ENCODE measurements around the gene CDH10. TPM values are rescaled to one million over a fixed set of nuclear protein-coding genes. Genes with fewer than 3 reads are reported as not detected.

CDH10 gene
- total RNA-seq, 4 donors from 2014 or later: not detected

- Histone ChIP-seq H3K27me3 (no peaks in the 10 kb centered on the region), H3K9me3 (no peaks in the 10 kb centered on the region), H3K36me3 (no peaks in the 10 kb centered on the region), H3K4me3 (no peak overlapping the region), H3K27ac (no peak overlapping the region), H3K4me1 (no peaks in the 10 kb centered on the region)
- no peak for TF ChIP-seq POLR2A (IDR thresholded peaks at IDR 0.05)
- TF ChIP-seq CTCF (IDR thresholded peaks at IDR 0.05 in 4 of 5, conservative IDR thresholded peaks at IDR 0.05 in 1 of 5): no peak
- ATAC-seq: no peak
- in situ Hi-C loops (cut with MboI; ENCODE audit: low sequenced_read_pairs in 4 of 4) (no loop called here), intact Hi-C loops (cut with DNase I; ENCODE audit: low total_unique reads) (no loop called here)
- no peak for DNase-seq
These were observed 45.8 kb downstream of the CDH10 start for GRCh38 chr5:24598956-24599355.

- H3K4me1 ChIP-seq: no peaks in the 10 kb centered on the region
- in situ Hi-C loops (cut with MboI; ENCODE audit: low sequenced_read_pairs in 4 of 4) (no loop called here), intact Hi-C loops (cut with DNase I; ENCODE audit: low total_unique reads) (no loop called here)
- H3K36me3 ChIP-seq: no peaks in the 10 kb centered on the region
- no peak for ATAC-seq
- no peak overlapping the region for H3K27ac ChIP-seq
- TF ChIP-seq CTCF (IDR thresholded peaks at IDR 0.05 in 4 of 5, conservative IDR thresholded peaks at IDR 0.05 in 1 of 5): no peak
- TF ChIP-seq POLR2A (IDR thresholded peaks at IDR 0.05): no peak
- no peaks in the 10 kb centered on the region for H3K27me3 ChIP-seq
- H3K4me3 ChIP-seq: no peak overlapping the region
- H3K9me3 ChIP-seq: no peaks in the 10 kb centered on the region
- no peak for DNase-seq
These were observed 49.4 kb downstream of the CDH10 start for GRCh38 chr5:24595329-24595728.

GRCh38 chr5:24591426-24591825, 53.4 kb downstream of the CDH10 start:
- no peak for TF ChIP-seq CTCF (IDR thresholded peaks at IDR 0.05 in 4 of 5, conservative IDR thresholded peaks at IDR 0.05 in 1 of 5)
- no peak for TF ChIP-seq POLR2A (IDR thresholded peaks at IDR 0.05)
- H3K4me3 ChIP-seq: no peak overlapping the region
- no peaks in the 10 kb centered on the region for H3K4me1 ChIP-seq
- H3K9me3 ChIP-seq: no peaks in the 10 kb centered on the region
- in situ Hi-C loops (cut with MboI; ENCODE audit: low sequenced_read_pairs in 4 of 4): no loop called here
- ATAC-seq: no peak
- H3K36me3 ChIP-seq: no peaks in the 10 kb centered on the region
- H3K27me3 ChIP-seq: no peaks in the 10 kb centered on the region
- H3K27ac ChIP-seq: no peak overlapping the region
- DNase-seq: no peak
- intact Hi-C loops (cut with DNase I; ENCODE audit: low total_unique reads): no loop called here

GRCh38 chr5:24589566-24589965, 55.2 kb downstream of the CDH10 start:
- Histone ChIP-seq H3K4me3 (no peak overlapping the region), H3K36me3 (no peaks in the 10 kb centered on the region), H3K9me3 (no peaks in the 10 kb centered on the region), H3K4me1 (no peaks in the 10 kb centered on the region), H3K27me3 (no peaks in the 10 kb centered on the region), H3K27ac (no peak overlapping the region)
- intact Hi-C loops (cut with DNase I; ENCODE audit: low total_unique reads): no loop called here
- in situ Hi-C loops (cut with MboI; ENCODE audit: low sequenced_read_pairs in 4 of 4): no loop called here
- DNase-seq (no peak), ATAC-seq (no peak)
- TF ChIP-seq CTCF (IDR thresholded peaks at IDR 0.05 in 4 of 5, conservative IDR thresholded peaks at IDR 0.05 in 1 of 5) (no peak), POLR2A (IDR thresholded peaks at IDR 0.05) (no peak)

GRCh38 chr5:24585751-24586150, 59.0 kb downstream of the CDH10 start:
- Histone ChIP-seq H3K4me1 (no peaks in the 10 kb centered on the region), H3K9me3 (no peaks in the 10 kb centered on the region), H3K27ac (no peak overlapping the region), H3K27me3 (no peaks in the 10 kb centered on the region), H3K36me3 (no peaks in the 10 kb centered on the region), H3K4me3 (no peak overlapping the region)
- intact Hi-C loops (cut with DNase I; ENCODE audit: low total_unique reads): no loop called here
- no peak for DNase-seq
- TF ChIP-seq POLR2A (IDR thresholded peaks at IDR 0.05) (no peak), CTCF (IDR thresholded peaks at IDR 0.05 in 4 of 5, conservative IDR thresholded peaks at IDR 0.05 in 1 of 5) (no peak)
- no peak for ATAC-seq
- in situ Hi-C loops (cut with MboI; ENCODE audit: low sequenced_read_pairs in 4 of 4): no loop called here
